K562 (cell line): ENCODE measurements around the gene PRR7. TPM values are rescaled to one million over a fixed set of nuclear protein-coding genes. Genes with fewer than 3 reads are reported as not detected.

Experiments used
- ATAC-seq: fragments of 200-7000 bp; cut with Tn5 transposase; 3 replicates; pipeline ENCODE4 v1.9.1; 2020; ENCODE audit warnings: moderate library complexity
- BruUV-seq: library from RNA; stranded (reverse); fragments of 400-500 nt; replicated peaks from 2 replicates; lab custom pipeline; 2021; lab: Mats Ljungman, UMichigan
- CTCF ChIA-PET: fragments of 300-600 bp; formaldehyde crosslinking; extraction: SDS; loops from one replicate; lab custom pipeline; 2021; ENCODE audit warnings: low intra/inter-chr PET ratio; lab: Yijun Ruan, JAX
- POLR2A ChIA-PET: fragments of 300-600, 350-650 bp; sonication (Branson Sonifier 250); formaldehyde crosslinking; extraction: SDS; loops from one replicate; lab custom pipeline; 2021; ENCODE audit warnings: antibody characterized with exemption, inconsistent platforms; lab: Yijun Ruan, JAX
- DNase-seq, 4 experiments: peaks; one replicate each; pipeline versions ENCODE4 v3.0.0 to v3.0.0-alpha.2; 2011 to 2018; ENCODE audit warnings: low spot score in 3 of 4, mixed read lengths in 3 of 4; ENCODE audit errors: extremely low read depth in 1 of 4
- FAIRE-seq: peaks from 2 replicates; lab custom pipeline; 2011; peaks lifted over from hg19 to GRCh38; lab: Jason Lieb, UNC
- H2AFZ ChIP-seq: 2 replicates; pipeline ENCODE4 v1.6.0; 2011; ENCODE audit warnings: low read depth, low read length, control low read depth, inconsistent platforms
- H3K27ac ChIP-seq: fragments of 200-600 bp; 3 replicates; pipeline ENCODE4 v1.8.0; 2011; ENCODE audit warnings: low read depth, mild to moderate bottlenecking, control low read depth, inconsistent platforms, low read length, moderate library complexity, mixed read lengths; ENCODE audit errors: extremely low read depth
- H3K27me3 ChIP-seq, 2 experiments: fragments of 300-600 bp in 1 of 2; 2 replicates in 1 of 2; 3 replicates in 1 of 2; pipeline versions ENCODE4 v1.6.0 to v1.8.0; 2011; ENCODE audit warnings: inconsistent platforms in 2 of 2, low read length in 2 of 2, mild to moderate bottlenecking in 1 of 2, mixed read lengths in 1 of 2, moderate library complexity in 1 of 2; ENCODE audit not compliant: control insufficient read depth in 2 of 2, insufficient read depth in 2 of 2
- H3K36me3 ChIP-seq: fragments of 300-600 bp; 3 replicates; pipeline ENCODE4 v1.8.0; 2011; ENCODE audit warnings: mild to moderate bottlenecking, low read length, inconsistent platforms; ENCODE audit not compliant: control insufficient read depth, insufficient read depth
- H3K4me1 ChIP-seq, 2 experiments: fragments of 200-600 bp in 1 of 2; replicated peaks in 1 of 2; 2 replicates in 1 of 2; 3 replicates in 1 of 2; pipeline versions ENCODE4 v1.5.1 to v1.8.0; 2011; ENCODE audit warnings: inconsistent platforms in 2 of 2, low read length in 2 of 2, mild to moderate bottlenecking in 1 of 2, mixed read lengths in 1 of 2, moderate library complexity in 1 of 2; ENCODE audit not compliant: control insufficient read depth in 2 of 2, insufficient read depth in 2 of 2
- H3K4me2 ChIP-seq: 2 replicates; pipeline ENCODE4 v1.6.1; 2011; ENCODE audit warnings: low read length, control low read depth, inconsistent platforms, mixed read lengths; ENCODE audit not compliant: insufficient read depth
- H3K4me3 ChIP-seq: fragments of 200-600 bp; sonication (generic), shearing (Covaris generic); 2 replicates; pipeline ENCODE4 v1.5.1; 2016; ENCODE audit warnings: control low read depth, inconsistent platforms
- H3K79me2 ChIP-seq: fragments of 200-600 bp; 3 replicates; pipeline ENCODE4 v1.8.0; 2011; ENCODE audit warnings: low read length, inconsistent platforms; ENCODE audit not compliant: control insufficient read depth, insufficient read depth
- H3K9ac ChIP-seq, 2 experiments: 2 replicates each; pipeline versions ENCODE4 v1.6.0 to v1.6.1; 2011; ENCODE audit warnings: low read depth in 2 of 2, low read length in 2 of 2, control low read depth in 1 of 2, inconsistent platforms in 1 of 2, mild to moderate bottlenecking in 1 of 2, mixed read lengths in 1 of 2; ENCODE audit not compliant: insufficient read depth in 1 of 2
- H3K9me1 ChIP-seq: one replicate; pipeline ENCODE4 v1.6.0; 2011; ENCODE audit warnings: inconsistent platforms, mild to moderate bottlenecking, low read length, moderate library complexity; ENCODE audit not compliant: control insufficient read depth, insufficient read depth
- H3K9me3 ChIP-seq: replicated peaks from 2 replicates; pipeline ENCODE4 v1.5.1; 2011; ENCODE audit warnings: low read depth, low read length, inconsistent platforms; ENCODE audit not compliant: control insufficient read depth, insufficient read depth
- H4K20me1 ChIP-seq: replicated peaks from 2 replicates; pipeline ENCODE4 v1.6.1; 2011; ENCODE audit warnings: low read length, inconsistent platforms, mixed read lengths; ENCODE audit not compliant: control insufficient read depth, insufficient read depth
- BHLHE40 ChIP-seq: IDR thresholded peaks from 2 replicates; pipeline ENCODE4 v1.6.1; 2011; ENCODE audit warnings: low read length, improper control_type of control experiment
- CSDE1 ChIP-seq, 2 experiments: fragments of 450-650 bp; IDR thresholded peaks; 2 replicates each; pipeline ENCODE4 v1.6.1; 2016; ENCODE audit warnings: mild to moderate bottlenecking in 1 of 2
- DNMT1 ChIP-seq: fragments of 450-650 bp; IDR thresholded peaks from 2 replicates; pipeline ENCODE4 v1.6.1; 2016; ENCODE audit warnings: antibody characterized with exemption, mild to moderate bottlenecking
- GABPB1 ChIP-seq: sonication (generic); formaldehyde crosslinking; IDR thresholded peaks from 2 replicates; pipeline ENCODE4 v1.8.0; 2022; ENCODE audit warnings: mild to moderate bottlenecking, missing genetic modification reagents
- HDAC2 ChIP-seq: fragments of 450-650 bp; IDR thresholded peaks from 2 replicates; pipeline ENCODE4 v1.6.1; 2016; ENCODE audit warnings: mild to moderate bottlenecking
- KDM1A ChIP-seq, 2 experiments: fragments of 450-650 bp; IDR thresholded peaks; 2 replicates each; pipeline ENCODE4 v1.6.1; 2016; ENCODE audit warnings: mild to moderate bottlenecking in 2 of 2
- L3MBTL2 ChIP-seq: fragments of 450-650 bp; IDR thresholded peaks from 2 replicates; pipeline ENCODE4 v1.6.1; 2016; ENCODE audit warnings: mild to moderate bottlenecking, moderate library complexity
- NFE2 ChIP-seq: IDR thresholded peaks from 2 replicates; pipeline ENCODE4 v1.6.1; 2014; ENCODE audit warnings: antibody characterized with exemption, low read depth
- NR3C1 ChIP-seq: sonication (generic); formaldehyde crosslinking; IDR thresholded peaks from 2 replicates; pipeline ENCODE4 v1.8.1; 2022; ENCODE audit warnings: missing genetic modification reagents
- POLR2G ChIP-seq: fragments of 200-400 bp; formaldehyde crosslinking; IDR thresholded peaks from 2 replicates; pipeline ENCODE4 v1.6.1; 2017; ENCODE audit warnings: low read depth, mild to moderate bottlenecking, antibody characterized with exemption, low read length, moderate library complexity
- PTBP1 ChIP-seq: fragments of 200-400 bp; formaldehyde crosslinking; IDR thresholded peaks from 2 replicates; pipeline ENCODE4 v1.6.1; 2017; ENCODE audit warnings: low read depth, low read length
- RBFOX2 ChIP-seq: fragments of 200-400 bp; formaldehyde crosslinking; IDR thresholded peaks from 2 replicates; pipeline ENCODE4 v1.6.1; 2017; ENCODE audit warnings: low read depth, mild to moderate bottlenecking, low read length, moderate library complexity
- RBM22 ChIP-seq: fragments of 200-400 bp; formaldehyde crosslinking; IDR thresholded peaks from 2 replicates; pipeline ENCODE4 v1.6.1; 2018; ENCODE audit warnings: low read length, low read depth; ENCODE audit not compliant: poor library complexity, severe bottlenecking
- RFX1 ChIP-seq: fragments of 450-650 bp; IDR thresholded peaks from 2 replicates; pipeline ENCODE4 v1.6.1; 2016; ENCODE audit warnings: mild to moderate bottlenecking, moderate library complexity
- WGBS: fragments of 100-300 bp; shearing (Covaris generic); methylation state at CpG from one replicate; pipeline ENCODE4 v1.1.6; 2016; ENCODE audit warnings: low coverage, mixed read lengths; ENCODE audit not compliant: insufficient coverage; ENCODE audit errors: missing lambda C conversion rate; 5-methylcytosine and 5-hydroxymethylcytosine counted together
- in situ Hi-C: fragments of 300-500 bp; cut with MboI; formaldehyde crosslinking; loops from 4 replicates; pipeline ENCODE4 v1.15.0; 2018; ENCODE audit warnings: inconsistent platforms, mixed read lengths
- intact Hi-C: fragments of 100-400 bp; cut with micrococcal nuclease; formaldehyde crosslinking; loops from 2 replicates; pipeline ENCODE4 v1.14.2; 2022
- polyA plus RNA-seq, 8 experiments: library from polyadenylated mRNA; depleted of rRNA in 4 of 8; stranded (reverse) in 5 of 8; unstranded in 3 of 8; fragments of >200 nt; fragmentation: Nextera tagmentation in 2 of 8; fragmentation: Illumina TruSeq in 1 of 8; extraction: Ambion mirVana in 2 of 8; extraction: Trizol in 1 of 8; gene quantifications; 2 replicates each; pipeline versions ENCODE4 v1.2.1 to v1.2.3, GENCODE V29; 2011 to 2014; ENCODE audit warnings: inconsistent platforms in 1 of 8, missing spikeins in 1 of 8
- total RNA-seq, 7 experiments: library from RNA; depleted of rRNA in 6 of 7; stranded (reverse); fragments of >200 nt in 6 of 7; fragmentation: Illumina TruSeq in 2 of 7; extraction: Trizol in 2 of 7; gene quantifications; 2 replicates each; pipeline versions ENCODE4 v1.2.1 to v1.2.3, GENCODE V29; 2011 to 2021; ENCODE audit warnings: low replicate concordance in 1 of 7
- TF ChIP-seq, protein P1 (sequence below): fragments of 250-450 bp; sonication (Bioruptor Pico); IDR thresholded peaks from 2 replicates; pipeline ENCODE4 v1.8.0; 2021; ENCODE audit warnings: mild to moderate bottlenecking, moderate library complexity
- TF ChIP-seq, protein P2 (sequence below): sonication (generic); formaldehyde crosslinking; IDR thresholded peaks from 2 replicates; pipeline ENCODE4 v1.8.0; 2022; ENCODE audit warnings: mild to moderate bottlenecking, missing genetic modification reagents

Gene PRR7
- total and polyA plus RNA-seq, 9 of the 15 experiments (the other 6 are each of a cell fraction or from before 2014, with no cell fraction given), result 0.80 to 11.3 (median 10.4) TPM; not detected in 4

DNA sequence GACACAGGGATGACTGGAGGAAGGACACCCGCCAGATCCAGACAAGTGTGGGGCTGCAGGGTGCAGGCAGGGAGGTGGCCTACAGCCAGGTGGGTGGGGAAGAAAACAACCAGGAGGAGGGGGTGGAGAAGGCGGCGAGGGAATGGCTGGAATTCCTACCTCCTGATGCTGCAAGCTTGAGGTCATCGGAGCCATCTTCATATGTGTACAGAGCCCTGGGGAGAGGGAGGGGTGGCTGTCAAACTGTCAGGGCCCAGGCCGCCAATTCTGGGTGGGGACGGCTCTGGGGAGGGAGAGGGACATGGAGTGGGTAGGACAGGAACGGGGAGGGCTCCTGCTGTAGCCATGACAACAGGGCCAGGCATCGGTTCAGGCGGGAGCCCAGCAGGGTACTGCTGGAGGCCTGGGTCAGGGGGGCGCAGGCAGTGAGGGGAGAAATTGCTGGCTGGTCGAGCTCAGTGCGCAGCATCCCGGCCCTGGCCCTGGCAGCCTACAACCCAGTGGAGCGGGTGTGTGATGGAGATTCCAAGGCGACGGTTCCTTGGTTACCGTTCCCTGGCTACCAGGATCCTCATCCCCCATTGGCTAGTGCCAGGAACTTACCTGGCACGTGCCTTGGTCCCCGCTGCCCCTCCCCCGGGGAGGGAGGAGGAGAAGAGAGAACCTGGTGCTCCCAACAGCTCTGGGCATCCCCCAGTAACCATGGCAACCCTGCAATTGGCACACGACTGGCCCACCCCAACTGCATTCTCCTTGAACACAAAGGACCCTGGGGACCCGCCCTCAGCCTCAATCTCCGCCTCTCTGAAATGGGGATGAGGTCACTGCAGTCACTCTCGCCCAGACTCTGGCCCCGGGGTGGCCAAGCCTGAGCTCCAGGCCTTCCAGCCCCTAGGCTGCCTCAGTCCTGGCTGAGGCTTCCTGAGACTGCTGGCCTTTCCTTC lies 22.3 kb downstream of the PRR7 start:
- H3K27me3 ChIP-seq, result no peaks in the 10 kb centered on the region
- 83% methylated on average over 20 of the region's 25 CpGs for WGBS
- no peak overlapping the region for H2AFZ ChIP-seq
- DNase-seq (peak in 2 of 4 experiments; percentile 43 to 45), FAIRE-seq (no peak)
- peak overlapping the region in 1 of 2 experiments; percentile 22; a peak in 2 of 4 replicates for H3K9ac ChIP-seq
- TF ChIP-seq POLR2G (peak; percentile 50), PTBP1 (0 out of 2 replicates have a peak, but pooled peaks have one; percentile 16), L3MBTL2 (no peak), NFE2 (no peak), RBFOX2 (peak; percentile 45; the same call in 1 of the 2 replicates), KDM1A (IDR thresholded peaks at IDR 0.05) (peak; percentile 78 to 84), CSDE1 (IDR thresholded peaks at IDR 0.05) (peak in 1 of 2 experiments; percentile 68; a peak in 1 of 4 replicates), RFX1 (peak; percentile 92), RBM22 (peak; percentile 51), HDAC2 (0 out of 2 replicates have a peak, but pooled peaks have one; percentile 30), GABPB1 (CRISPR knock-in tag) (0 out of 2 replicates have a peak, but pooled peaks have one; percentile 25), BHLHE40 (peak; percentile 30; the same call in 1 of the 2 replicates), NR3C1 (0 out of 2 replicates have a peak, but pooled peaks have one; percentile 37), DNMT1 (no peak)
- TF ChIP-seq, protein P1, sequence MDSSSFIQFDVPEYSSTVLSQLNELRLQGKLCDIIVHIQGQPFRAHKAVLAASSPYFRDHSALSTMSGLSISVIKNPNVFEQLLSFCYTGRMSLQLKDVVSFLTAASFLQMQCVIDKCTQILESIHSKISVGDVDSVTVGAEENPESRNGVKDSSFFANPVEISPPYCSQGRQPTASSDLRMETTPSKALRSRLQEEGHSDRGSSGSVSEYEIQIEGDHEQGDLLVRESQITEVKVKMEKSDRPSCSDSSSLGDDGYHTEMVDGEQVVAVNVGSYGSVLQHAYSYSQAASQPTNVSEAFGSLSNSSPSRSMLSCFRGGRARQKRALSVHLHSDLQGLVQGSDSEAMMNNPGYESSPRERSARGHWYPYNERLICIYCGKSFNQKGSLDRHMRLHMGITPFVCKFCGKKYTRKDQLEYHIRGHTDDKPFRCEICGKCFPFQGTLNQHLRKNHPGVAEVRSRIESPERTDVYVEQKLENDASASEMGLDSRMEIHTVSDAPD (CRISPR knock-in tag), result no peak
- TF ChIP-seq, protein P2, sequence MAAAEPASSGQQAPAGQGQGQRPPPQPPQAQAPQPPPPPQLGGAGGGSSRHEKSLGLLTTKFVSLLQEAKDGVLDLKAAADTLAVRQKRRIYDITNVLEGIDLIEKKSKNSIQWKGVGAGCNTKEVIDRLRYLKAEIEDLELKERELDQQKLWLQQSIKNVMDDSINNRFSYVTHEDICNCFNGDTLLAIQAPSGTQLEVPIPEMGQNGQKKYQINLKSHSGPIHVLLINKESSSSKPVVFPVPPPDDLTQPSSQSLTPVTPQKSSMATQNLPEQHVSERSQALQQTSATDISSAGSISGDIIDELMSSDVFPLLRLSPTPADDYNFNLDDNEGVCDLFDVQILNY, result no peak
- TF ChIP-seq, all 486 proteins: peak for 11
- peaks cover 4% of the 10 kb centered on the region for H3K9me3 ChIP-seq
- H3K9me1 ChIP-seq, result no peaks in the 10 kb centered on the region
- no peak overlapping the region for H3K4me3 ChIP-seq
- peaks cover 57% of the 10 kb centered on the region; the same call in 2 of the 3 replicates for H3K36me3 ChIP-seq
- no peak overlapping the region for H3K4me2 ChIP-seq
- intact Hi-C loops, result no loop called here
- no peaks in the 10 kb centered on the region; the same call in 1 of the 2 replicates for H4K20me1 ChIP-seq
- H3K79me2 ChIP-seq, result peaks cover 36% of the 10 kb centered on the region
- H3K4me1 ChIP-seq, result peaks cover 2 to 44% of the 10 kb centered on the region in 2 experiments
- ChIA-PET CTCF (no interaction called here), POLR2A (interaction anchor here (0.5 to 2.3 kb wide), 4 partner anchors 9 to 21 kb away, joined by 3 to 9 read pairs (median 4); no protein-coding TSS in a partner anchor)
- no peak overlapping the region for H3K27ac ChIP-seq
- BruUV-seq, result no TSS peak
- ATAC-seq, result no peak
- in situ Hi-C loops, result no loop called here
